Measurements from ENCODE around the gene NOTUM.
"Not testable (repeated sequence)": the region's sequence is repeated elsewhere in the genome, so short reads cannot be mapped to it uniquely, and the experiment has no call there.

NOTUM gene

GRCh38 chr17:81996232-81996756 lies 35.3 kb upstream of the NOTUM start:
- no peak for DNase-seq

GRCh38 chr17:81995463-81996231 lies 34.7 kb upstream of the NOTUM start:
- no peak for DNase-seq

- no peak for DNase-seq
Observed at GRCh38 chr17:81994593-81995462, 33.8 kb upstream of the NOTUM start.

- no peak for DNase-seq
Observed at GRCh38 chr17:81993729-81994592, 33.0 kb upstream of the NOTUM start.

- no peak for DNase-seq
Observed at GRCh38 chr17:81992306-81993102, 31.5 kb upstream of the NOTUM start.

- DNase-seq: no peak
Observed at GRCh38 chr17:81991684-81992305, 30.8 kb upstream of the NOTUM start.

- no peak for DNase-seq
Observed at GRCh38 chr17:81990836-81991683, 30.1 kb upstream of the NOTUM start.

GRCh38 chr17:81987161-81987770 lies 26.3 kb upstream of the NOTUM start:
- DNase-seq: no peak

GRCh38 chr17:81986606-81987005 lies 25.6 kb upstream of the NOTUM start:
- DNase-seq: no peak

GRCh38 chr17:81984773-81985410 lies 23.9 kb upstream of the NOTUM start:
- DNase-seq: no peak

GRCh38 chr17:81983639-81984373 lies 22.8 kb upstream of the NOTUM start:
- DNase-seq: no peak

GRCh38 chr17:81983011-81983638 lies 22.1 kb upstream of the NOTUM start:
- no peak for DNase-seq

GRCh38 chr17:81981511-81981910 lies 20.5 kb upstream of the NOTUM start:
- not testable (repeated sequence) for DNase-seq

GRCh38 chr17:81980707-81981343 lies 19.8 kb upstream of the NOTUM start:
- DNase-seq: no peak

- no peak for DNase-seq
Observed at GRCh38 chr17:81980122-81980521, 19.1 kb upstream of the NOTUM start.

GRCh38 chr17:81978524-81979298 lies 17.7 kb upstream of the NOTUM start:
- no peak for DNase-seq

Data from NK-92 treated with Interleukin-12 subunit alpha and Interleukin-12 subunit beta, amount 100 ng/mL, for 24 hours (cell line).